GOT3 (cell line): ENCODE results near the gene OAS1.
A peak's percentile ranks its signal among the peaks of the same experiment; 100 is the strongest.
"Not testable (repeated sequence)": the region's sequence is repeated elsewhere in the genome, so short reads cannot be mapped to it uniquely, and the experiment has no call there.

ENCODE experiments used
- DNase-seq: peaks from one replicate; lab custom pipeline; 2025; ENCODE audit warnings: mixed read lengths; lab: John Stamatoyannopoulos, UW

OAS1 gene

GRCh38 chr12:112937741-112938719 lies 31.3 kb downstream of the OAS1 start, which contains the start of gene OAS3:
TSS of gene OAS3 (plus strand) at chr12:112938474. CDS start at chr12:112938531, 57 bp downstream.
- peak; percentile 43 for DNase-seq

GRCh38 chr12:112938751-112939150 lies 32.0 kb downstream of the OAS1 start:
- no peak for DNase-seq

- no peak for DNase-seq
Observed at GRCh38 chr12:112939761-112940381, 33.1 kb downstream of the OAS1 start.

- DNase-seq = no peak
Observed at GRCh38 chr12:112941528-112942335, 35.0 kb downstream of the OAS1 start.

- DNase-seq = no peak
Observed at GRCh38 chr12:112942572-112942971, 35.8 kb downstream of the OAS1 start.

- DNase-seq = no peak
Observed at GRCh38 chr12:112944024-112944690, 37.4 kb downstream of the OAS1 start.

GRCh38 chr12:112945515-112945914 lies 38.8 kb downstream of the OAS1 start:
- DNase-seq = no peak

- no peak for DNase-seq
Observed at GRCh38 chr12:112946236-112947000, 39.7 kb downstream of the OAS1 start.

GRCh38 chr12:112947314-112947713 lies 40.6 kb downstream of the OAS1 start:
- no peak for DNase-seq

GRCh38 chr12:112947761-112948160 lies 41.0 kb downstream of the OAS1 start:
- no peak for DNase-seq

GRCh38 chr12:112948806-112949205 lies 42.0 kb downstream of the OAS1 start:
- no peak for DNase-seq

- no peak for DNase-seq
Observed at GRCh38 chr12:112950701-112951100, 43.9 kb downstream of the OAS1 start.

GRCh38 chr12:112957125-112957524 lies 50.4 kb downstream of the OAS1 start:
- not testable (repeated sequence) for DNase-seq

GRCh38 chr12:112961074-112961473 lies 54.3 kb downstream of the OAS1 start:
- no peak for DNase-seq

GRCh38 chr12:112961536-112961935 lies 54.8 kb downstream of the OAS1 start:
- no peak for DNase-seq

GRCh38 chr12:112962561-112962960 lies 55.8 kb downstream of the OAS1 start:
- no peak for DNase-seq

- no peak for DNase-seq
Observed at GRCh38 chr12:112963227-112963861, 56.6 kb downstream of the OAS1 start.

GRCh38 chr12:112964067-112964670 lies 57.4 kb downstream of the OAS1 start:
- DNase-seq = no peak

GRCh38 chr12:112964915-112965314 lies 58.2 kb downstream of the OAS1 start:
- DNase-seq = no peak

GRCh38 chr12:112965643-112966042 lies 58.9 kb downstream of the OAS1 start:
- no peak for DNase-seq
